RWPE1 (cell line): ENCODE results near the gene TMEM121B.
A peak's percentile ranks its signal among the peaks of the same experiment; 100 is the strongest.

Experiments
- CTCF ChIA-PET: fragments of 350-600 bp; sonication (Branson Sonifier 250); formaldehyde crosslinking; extraction: SDS; loops from one replicate; lab custom pipeline; 2021; lab: Yijun Ruan, JAX
- POLR2A ChIA-PET: fragments of 400-600 bp; formaldehyde crosslinking; extraction: SDS; loops from one replicate; lab custom pipeline; 2020; ENCODE audit warnings: antibody characterized with exemption; ENCODE audit not compliant: low non-redundant PET; lab: Yijun Ruan, JAX
- DNase-seq: peaks from one replicate; pipeline ENCODE4 v3.0.0; 2012; ENCODE audit warnings: low spot score
- H3K27ac ChIP-seq: fragments of 450-650 bp; 2 replicates; pipeline ENCODE4 v1.5.1; 2017
- CTCF ChIP-seq: fragments of 450-650 bp; conservative IDR thresholded peaks from 2 replicates; pipeline ENCODE4 v1.5.1; 2017; ENCODE audit warnings: low read depth, mild to moderate bottlenecking

TMEM121B gene

GRCh38 chr22:17121233-17122195 is at the start of gene TMEM121B:
Gene TMEM121B, minus strand, starts transcription at chr22:17121360. Its CDS starts 233 bp downstream, at chr22:17121127.
- CTCF ChIA-PET = no interaction called here
- no peak within 1 kb of the TSS for H3K27ac ChIP-seq

GRCh38 chr22:17167486-17167885 is 46.3 kb upstream of the TMEM121B start:
- ChIA-PET POLR2A (no interaction called here), CTCF (no interaction called here)
- DNase-seq = no peak
- H3K27ac ChIP-seq = no peak overlapping the region
- TF ChIP-seq CTCF = no peak

More at GRCh38 chr22:17121233-17122195, at the start of gene TMEM121B:
- DNase-seq = peak; percentile 4
- POLR2A ChIA-PET = no interaction called here
- TF ChIP-seq CTCF = no peak

GRCh38 chr22:17164392-17165024 is 43.3 kb upstream of the TMEM121B start:
- no peak overlapping the region for H3K27ac ChIP-seq
- TF ChIP-seq CTCF = no peak
- DNase-seq = no peak
- CTCF ChIA-PET = no interaction called here
- POLR2A ChIA-PET = no interaction called here

- H3K27ac ChIP-seq = no peak overlapping the region
- ChIA-PET CTCF (no interaction called here), POLR2A (no interaction called here)
- no peak for TF ChIP-seq CTCF
- no peak for DNase-seq
Observed at GRCh38 chr22:17162731-17163130, 41.6 kb upstream of the TMEM121B start.

GRCh38 chr22:17161991-17162390 is 40.8 kb upstream of the TMEM121B start:
- DNase-seq = no peak
- POLR2A ChIA-PET = no interaction called here
- no peak for TF ChIP-seq CTCF

GRCh38 chr22:17159504-17159951 is 38.4 kb upstream of the TMEM121B start:
- peak; percentile 27 for DNase-seq
- H3K27ac ChIP-seq = peak overlapping the region; percentile 96
- ChIA-PET POLR2A (interaction anchor here (0.6 kb wide), 1 partner anchor 79 kb away, joined by 4 read pairs; no protein-coding TSS in a partner anchor), CTCF (interaction anchor here (0.6 to 1.4 kb wide), 4 partner anchors 12 to 84 kb away, joined by 3 to 6 read pairs (median 4); no protein-coding TSS in a partner anchor)
- no peak for TF ChIP-seq CTCF

More at GRCh38 chr22:17161991-17162390, 40.8 kb upstream of the TMEM121B start:
- CTCF ChIA-PET = no interaction called here
- H3K27ac ChIP-seq = no peak overlapping the region
